SH-SY5Y (cell line): ENCODE data around the gene HACD2.

ENCODE experiments used
- GATA2 ChIP-seq: IDR thresholded peaks from 2 replicates; pipeline ENCODE4 v1.6.1; 2011; ENCODE audit warnings: mild to moderate bottlenecking, low read depth, low read length
- GATA3 ChIP-seq: IDR thresholded peaks from 2 replicates; pipeline ENCODE4 v1.6.1; 2011; ENCODE audit warnings: low read depth, mild to moderate bottlenecking, low read length, moderate library complexity

DNA sequence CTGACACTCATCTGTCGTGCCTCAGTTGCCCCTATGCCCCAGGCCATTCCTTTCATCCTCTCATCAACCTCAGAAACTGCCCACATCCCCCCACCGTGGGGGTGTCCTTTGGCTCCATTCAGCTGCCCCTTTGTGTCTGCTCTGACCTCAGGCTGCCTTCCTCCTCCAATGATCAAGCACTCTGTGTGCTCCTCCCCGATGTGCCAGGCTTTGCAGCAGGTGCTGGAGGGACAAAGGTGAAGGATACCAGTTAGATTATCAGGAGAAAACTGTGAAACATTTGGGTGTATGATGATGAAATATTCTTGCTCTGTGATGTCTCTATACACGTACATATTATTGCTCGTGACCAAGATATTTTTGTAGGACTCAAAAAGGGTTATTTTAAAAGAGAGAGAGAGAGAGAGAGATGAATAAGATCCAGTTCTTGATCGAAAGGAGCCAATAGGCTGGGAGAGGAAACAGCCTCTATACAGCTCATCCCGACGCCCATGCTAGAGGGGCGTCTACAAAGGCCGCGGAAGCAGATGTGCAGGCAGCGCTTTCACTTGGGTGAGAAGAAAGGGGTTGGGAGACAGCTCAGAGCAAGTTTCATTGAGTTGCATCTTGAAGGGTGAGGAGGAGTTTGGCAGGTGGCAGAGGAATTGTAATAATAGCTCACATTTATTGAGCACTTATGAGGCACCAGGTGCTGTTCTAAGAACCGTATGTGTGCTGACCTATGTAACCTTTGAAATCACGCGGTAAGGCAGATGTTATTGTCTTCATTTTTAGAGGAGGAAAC lies 107.7 kb downstream of the HACD2 start:
- TF ChIP-seq GATA2: no peak
- TF ChIP-seq GATA3: no peak
